HL-60/S4 (cell line): ENCODE results near the gene SEMA3G.

Experiments used
- in situ Hi-C: fragments of 300-500 bp; cut with MboI; formaldehyde crosslinking; loops from 2 replicates; pipeline ENCODE4 v1.14.3; 2022; ENCODE audit warnings: low sequenced_read_pairs

SEMA3G gene

GRCh38 chr3:52455283-52456168 lies 10.6 kb upstream of the SEMA3G start, which contains the start of gene NISCH:
Gene NISCH (plus strand): TSS chr3:52455604. CDS start chr3:52455642, 38 bp downstream.
- in situ Hi-C loops = no loop called here

DNA sequence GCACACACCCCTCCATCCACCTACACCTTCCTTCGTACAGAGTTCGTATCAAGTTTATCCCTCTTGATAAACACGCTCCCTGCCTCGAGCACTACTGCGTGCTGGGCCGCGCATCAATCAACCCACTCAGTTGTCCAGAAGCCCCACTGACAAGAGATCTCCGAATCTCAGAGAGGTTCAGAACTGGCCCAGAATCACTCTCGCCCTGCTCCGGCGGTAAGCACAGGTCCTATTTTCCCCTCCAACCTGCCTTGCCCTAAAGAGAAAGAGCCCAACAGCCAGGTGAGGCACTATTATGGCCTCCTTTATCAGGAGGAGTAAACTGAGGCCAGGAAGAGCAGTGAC lies 10.0 kb upstream of the SEMA3G start:
- in situ Hi-C loops = no loop called here

GRCh38 chr3:52454250-52454937 lies 9.5 kb upstream of the SEMA3G start:
- in situ Hi-C loops = no loop called here

- in situ Hi-C loops = no loop called here
These were observed 8.8 kb upstream of the SEMA3G start, which contains the start of gene TNNC1 for GRCh38 chr3:52453496-52454249. Gene TNNC1 (minus strand): TSS chr3:52454041. CDS start chr3:52454015, 26 bp downstream.

GRCh38 chr3:52452570-52453221 lies 7.8 kb upstream of the SEMA3G start:
- in situ Hi-C loops = no loop called here

DNA sequence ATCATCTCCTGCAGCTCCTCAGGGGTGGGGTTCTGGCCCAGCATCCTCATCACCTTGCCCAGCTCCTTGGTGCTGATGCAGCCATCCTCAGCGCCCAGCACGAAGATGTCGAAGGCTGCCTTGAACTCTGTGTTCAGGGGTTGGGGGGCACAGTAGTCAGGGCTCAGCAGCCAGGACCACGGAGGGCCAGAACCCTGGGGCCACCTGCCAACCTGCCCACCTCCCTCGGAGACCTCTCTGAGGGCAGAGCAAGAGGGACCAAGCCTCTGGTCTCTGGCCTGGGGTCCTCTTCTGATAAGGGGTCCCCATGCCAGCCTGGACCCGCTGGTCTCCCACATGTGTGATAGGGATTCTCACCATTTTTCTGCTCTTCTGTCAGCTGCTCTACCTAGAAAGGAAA lies 7.2 kb upstream of the SEMA3G start:
- in situ Hi-C loops = no loop called here

DNA sequence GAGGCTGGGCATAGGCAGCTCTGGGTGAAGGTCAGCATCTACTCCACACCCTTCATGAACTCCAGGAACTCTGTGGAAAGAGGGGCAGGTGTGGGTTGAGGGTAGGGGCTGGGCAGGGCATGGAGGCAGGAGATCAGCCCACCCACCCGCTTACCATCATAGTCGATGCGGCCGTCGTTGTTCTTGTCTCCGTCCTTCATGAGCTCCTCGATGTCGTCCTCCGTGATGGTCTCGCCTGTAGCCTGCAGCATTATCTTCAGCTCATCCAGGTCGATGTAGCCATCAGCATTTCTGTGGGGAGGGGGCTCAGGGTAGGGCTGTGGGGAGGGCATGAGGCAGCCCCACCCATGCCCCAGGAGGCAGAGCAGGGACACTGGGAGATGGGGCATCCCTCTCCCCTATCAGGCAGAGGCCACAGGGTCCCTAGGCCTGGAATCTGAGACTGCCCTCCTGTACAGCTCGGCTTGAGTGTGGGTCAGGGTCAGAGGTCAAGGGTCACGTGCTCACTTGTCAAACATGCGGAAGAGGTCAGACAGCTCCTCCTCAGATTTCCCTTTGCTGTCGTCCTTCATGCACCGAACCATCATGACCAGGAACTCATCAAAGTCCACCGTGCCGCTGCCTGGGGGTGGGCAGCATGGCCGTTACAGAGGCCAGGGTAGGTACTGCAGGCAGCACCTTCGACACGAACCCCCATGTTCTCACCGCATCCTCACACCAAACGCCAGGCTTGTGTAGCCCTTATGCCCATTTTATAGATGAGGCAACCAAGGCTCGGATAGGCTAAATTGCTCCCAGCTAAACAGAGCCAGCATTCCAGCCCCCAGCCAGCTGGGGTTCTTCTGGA lies 6.6 kb upstream of the SEMA3G start:
- in situ Hi-C loops = no loop called here

- in situ Hi-C loops = no loop called here
These were observed 5.8 kb upstream of the SEMA3G start for GRCh38 chr3:52450489-52451236.

- in situ Hi-C loops = no loop called here
These were observed 2.8 kb upstream of the SEMA3G start for GRCh38 chr3:52447512-52448355.

DNA sequence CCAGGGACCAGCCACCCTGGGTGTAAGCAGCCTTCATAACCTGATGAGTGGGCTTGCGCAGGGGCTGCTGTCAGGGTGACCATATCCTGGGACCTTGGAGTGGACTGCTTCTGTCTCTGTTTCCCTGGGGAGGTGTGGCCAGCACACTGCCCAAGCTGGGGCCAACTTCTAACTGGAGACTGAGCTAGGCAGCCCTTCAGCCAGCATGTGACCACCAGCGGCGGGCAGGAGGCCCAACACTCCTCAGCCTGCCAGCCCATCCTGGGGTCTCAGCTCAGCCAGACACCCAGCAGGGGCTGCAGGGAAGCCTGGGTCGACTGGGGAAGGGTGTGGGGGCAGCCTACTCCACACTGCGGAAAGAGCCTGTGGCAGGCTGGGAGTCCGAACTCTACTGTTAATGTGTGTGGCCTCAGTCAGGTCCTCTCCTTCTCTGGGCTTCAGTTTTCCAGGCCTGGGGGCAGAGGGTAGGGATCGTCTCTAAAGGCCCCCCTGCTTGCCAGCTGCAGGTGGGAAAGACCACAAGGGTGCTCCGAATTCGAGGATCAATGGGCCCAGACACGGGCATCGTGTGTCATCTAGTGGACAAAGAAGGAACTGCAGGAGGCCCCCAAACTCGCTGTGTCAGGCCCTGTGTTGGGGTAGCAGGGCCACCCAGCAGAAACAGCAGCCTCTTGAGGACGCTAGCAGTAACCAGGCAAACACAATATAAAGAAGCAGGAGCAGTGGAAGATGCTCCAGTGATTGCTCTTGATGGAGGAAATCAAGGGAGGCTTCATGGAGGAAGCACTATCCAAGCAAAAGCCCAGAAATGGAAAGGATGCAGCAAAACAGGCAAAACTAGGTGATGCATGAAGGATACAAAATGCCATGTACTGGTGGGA lies 2.0 kb upstream of the SEMA3G start:
- in situ Hi-C loops = no loop called here

DNA sequence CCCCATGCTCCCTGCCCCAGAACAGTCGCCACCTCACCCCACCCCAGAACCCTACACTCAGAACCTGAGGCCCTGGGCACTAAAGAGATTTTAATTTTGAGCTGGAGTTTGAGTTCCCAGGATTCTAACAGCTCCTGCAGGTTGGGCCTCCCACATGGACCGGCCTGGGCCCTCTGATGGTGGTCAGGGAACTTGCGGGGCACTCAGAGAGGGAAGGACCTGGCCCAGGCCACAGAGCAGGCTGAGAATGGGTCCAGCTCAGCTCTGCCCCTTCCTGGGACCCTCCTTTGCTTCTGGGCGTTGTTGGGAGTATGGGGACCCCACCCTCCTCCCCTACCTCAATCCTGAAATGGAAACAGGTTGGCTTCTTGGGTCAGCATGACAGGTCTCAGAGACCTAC lies 1.1 kb upstream of the SEMA3G start:
- in situ Hi-C loops = no loop called here

DNA sequence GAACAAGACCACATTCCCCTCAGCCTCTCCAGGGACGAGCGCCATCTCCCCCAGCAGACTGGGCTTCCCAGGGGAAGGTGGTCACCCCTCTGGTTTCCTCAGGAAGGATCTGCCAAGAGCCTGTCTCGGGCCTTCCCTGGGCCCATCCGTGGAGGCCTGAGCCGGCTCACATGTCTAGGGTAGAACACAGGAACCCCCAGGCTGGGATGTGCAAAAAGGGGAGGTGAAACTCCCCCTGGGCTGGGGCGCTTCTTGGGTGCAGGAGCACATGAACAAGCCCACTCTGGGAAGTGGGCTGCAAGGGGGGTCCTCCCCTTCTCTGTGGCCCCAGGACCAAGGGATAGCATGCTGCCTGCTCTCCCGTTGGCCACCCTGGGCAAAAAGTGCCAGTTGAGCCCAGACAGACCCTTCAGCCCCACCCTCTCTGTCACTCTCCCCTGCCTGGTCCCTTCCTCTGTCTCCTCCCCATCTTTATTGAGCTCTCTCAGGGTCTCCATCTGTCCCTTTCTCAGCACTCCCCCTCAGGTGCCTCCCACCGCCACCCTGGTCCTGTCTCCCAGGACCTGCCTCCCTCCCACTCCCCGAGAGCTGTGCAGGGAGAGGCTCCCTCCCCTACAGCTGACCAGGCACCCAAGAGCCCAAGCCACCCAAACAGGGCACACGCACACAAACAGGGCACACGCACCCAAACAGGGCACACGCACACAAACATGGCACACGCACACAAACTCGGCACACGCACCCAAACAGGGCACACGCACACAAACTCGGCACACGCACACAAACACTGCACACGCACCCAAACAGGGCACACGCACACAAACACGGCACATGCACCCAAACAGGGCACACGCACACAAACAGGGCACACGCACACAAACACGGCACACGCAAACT lies 864 bp downstream of the SEMA3G start:
- in situ Hi-C loops = no loop called here

DNA sequence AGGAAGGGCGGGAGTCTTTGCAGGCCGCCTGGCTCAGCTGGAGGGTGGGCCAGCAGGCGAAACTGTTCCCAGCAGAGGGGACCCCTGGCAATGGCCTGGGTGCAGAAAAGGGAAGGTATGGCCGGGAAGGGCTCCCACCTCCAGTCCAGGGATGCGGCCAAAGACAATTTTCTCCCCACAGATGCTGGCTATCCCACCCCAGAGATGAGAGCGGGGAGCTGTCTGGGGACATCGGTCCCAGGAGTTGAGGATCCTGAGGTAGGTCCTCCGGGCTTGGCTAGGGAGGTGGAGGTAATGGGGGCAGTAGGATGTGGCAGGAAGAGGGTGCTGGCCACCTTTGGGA lies 1.7 kb downstream of the SEMA3G start:
- in situ Hi-C loops = no loop called here

- in situ Hi-C loops = no loop called here
These were observed 2.3 kb downstream of the SEMA3G start for GRCh38 chr3:52442409-52443267.

DNA sequence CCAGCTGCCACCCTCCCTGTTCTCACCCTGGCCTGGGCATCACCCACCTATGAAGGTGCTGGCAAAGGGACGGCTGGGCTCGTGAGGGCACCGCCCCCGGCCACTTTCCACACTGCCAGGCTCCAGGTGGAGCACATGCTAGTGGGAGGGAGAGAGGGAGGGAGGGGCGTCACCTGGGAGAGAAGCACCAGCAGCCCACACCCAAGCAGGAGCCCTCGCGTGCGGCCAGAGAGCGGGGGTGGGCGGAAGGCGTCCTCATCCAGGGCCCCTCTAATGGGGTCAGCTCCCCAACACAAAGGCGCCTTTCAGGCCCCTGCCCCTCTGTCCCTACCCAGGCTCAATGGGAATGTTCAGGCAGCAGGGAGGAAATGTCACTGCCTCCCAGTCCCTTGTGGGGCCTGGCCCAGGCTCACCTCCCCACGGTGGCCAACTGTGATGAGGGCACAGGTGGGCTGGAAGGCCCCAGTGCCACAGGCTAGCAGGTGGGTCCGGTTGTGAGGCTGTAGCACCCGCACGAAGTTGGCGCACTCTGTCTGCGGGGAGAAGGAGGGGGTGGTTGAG lies 3.1 kb downstream of the SEMA3G start:
- in situ Hi-C loops = no loop called here
